ENCODE data around the gene MOB3A. TPM values are rescaled to one million over a fixed set of nuclear protein-coding genes. Genes with fewer than 3 reads are reported as not detected.
A peak's percentile ranks its signal among the peaks of the same experiment; 100 is the strongest.

Gene MOB3A
- total RNA-seq, 2 donors from 2014 or later, result 20.9 to 21.8 TPM

GRCh38 chr19:2111425-2111824 is 15.3 kb upstream of the MOB3A start:
- no peak overlapping the region for H3K4me3 ChIP-seq (ENCODE audit: low read length)
- no peaks in the 10 kb centered on the region for H3K4me1 ChIP-seq (ENCODE audit: control insufficient read depth, insufficient read depth, low read length)
- peaks cover 59% of the 10 kb centered on the region for H3K36me3 ChIP-seq (ENCODE audit: control insufficient read depth, insufficient read depth, low read length)
- H3K36me3 Mint-ChIP-seq (ENCODE audit: low read depth), result peaks cover 67% of the 10 kb centered on the region
- no peaks in the 10 kb centered on the region for H3K27me3 ChIP-seq (ENCODE audit: control insufficient read depth, insufficient read depth, low read length, poor library complexity, severe bottlenecking)
- peaks cover 9% of the 10 kb centered on the region for H3K9me3 Mint-ChIP-seq
- peaks cover 4% of the 10 kb centered on the region for H3K9me3 ChIP-seq (ENCODE audit: control insufficient read depth, low read length)
- no peak overlapping the region for H3K27ac ChIP-seq (ENCODE audit: low read depth, low read length)
- no peak for TF ChIP-seq CTCF (conservative IDR thresholded peaks at IDR 0.05)
- no peak overlapping the region for H3K27ac Mint-ChIP-seq
- no peaks in the 10 kb centered on the region for H3K27me3 Mint-ChIP-seq (ENCODE audit: insufficient read depth)
- no peak overlapping the region for H3K4me3 Mint-ChIP-seq
- 96 to 97% methylated on average over 12 to 22 of the region's 22 CpGs for WGBS, 2 experiments (ENCODE audit: insufficient coverage in 1 of 2, insufficient read length in 1 of 2)
- no peaks in the 10 kb centered on the region for H3K4me1 Mint-ChIP-seq
- DNase-seq, result no peak
- H3K9ac ChIP-seq (ENCODE audit: extremely low read depth, low read length, poor library complexity, severe bottlenecking), result no peak overlapping the region

- peak; percentile 77 for DNase-seq
- Histone ChIP-seq H3K4me3 (ENCODE audit: low read length) (no peak overlapping the region), H3K27me3 (ENCODE audit: control insufficient read depth, insufficient read depth, low read length, poor library complexity, severe bottlenecking) (no peaks in the 10 kb centered on the region), H3K4me1 (ENCODE audit: control insufficient read depth, insufficient read depth, low read length) (no peaks in the 10 kb centered on the region), H3K9me3 (ENCODE audit: control insufficient read depth, low read length) (peaks cover 10% of the 10 kb centered on the region), H3K36me3 (ENCODE audit: control insufficient read depth, insufficient read depth, low read length) (peaks cover 59% of the 10 kb centered on the region), H3K27ac (ENCODE audit: low read depth, low read length) (no peak overlapping the region), H3K9ac (ENCODE audit: extremely low read depth, low read length, poor library complexity, severe bottlenecking) (no peak overlapping the region)
- Mint-ChIP-seq H3K4me1 (no peaks in the 10 kb centered on the region), H3K9me3 (peaks cover 15% of the 10 kb centered on the region), H3K4me3 (no peak overlapping the region), H3K27me3 (ENCODE audit: insufficient read depth) (no peaks in the 10 kb centered on the region), H3K27ac (no peak overlapping the region), H3K36me3 (ENCODE audit: low read depth) (peaks cover 69% of the 10 kb centered on the region)
- TF ChIP-seq CTCF (conservative IDR thresholded peaks at IDR 0.05), result peak; percentile 61
- WGBS, 2 experiments (ENCODE audit: insufficient coverage in 1 of 2, insufficient read length in 1 of 2), result 93 to 95% methylated on average over 11 to 13 of the region's 13 CpGs
Measured at GRCh38 chr19:2110822-2111221, 14.7 kb upstream of the MOB3A start.

- Histone ChIP-seq H3K27me3 (ENCODE audit: control insufficient read depth, insufficient read depth, low read length, poor library complexity, severe bottlenecking) (no peaks in the 10 kb centered on the region), H3K4me1 (ENCODE audit: control insufficient read depth, insufficient read depth, low read length) (no peaks in the 10 kb centered on the region), H3K27ac (ENCODE audit: low read depth, low read length) (no peak overlapping the region), H3K9me3 (ENCODE audit: control insufficient read depth, low read length) (peaks cover 21% of the 10 kb centered on the region), H3K4me3 (ENCODE audit: low read length) (no peak overlapping the region), H3K9ac (ENCODE audit: extremely low read depth, low read length, poor library complexity, severe bottlenecking) (no peak overlapping the region), H3K36me3 (ENCODE audit: control insufficient read depth, insufficient read depth, low read length) (peaks cover 74% of the 10 kb centered on the region)
- no peak overlapping the region for H3K4me3 Mint-ChIP-seq
- peaks cover 74% of the 10 kb centered on the region for H3K36me3 Mint-ChIP-seq (ENCODE audit: low read depth)
- 96 to 99% methylated on average over 20 to 31 of the region's 31 CpGs for WGBS, 2 experiments (ENCODE audit: insufficient coverage in 1 of 2, insufficient read length in 1 of 2)
- H3K9me3 Mint-ChIP-seq, result peaks cover 28% of the 10 kb centered on the region
- H3K4me1 Mint-ChIP-seq, result no peaks in the 10 kb centered on the region
- no peak overlapping the region for H3K27ac Mint-ChIP-seq
- no peak for DNase-seq
- H3K27me3 Mint-ChIP-seq (ENCODE audit: insufficient read depth), result no peaks in the 10 kb centered on the region
- no peak for TF ChIP-seq CTCF (conservative IDR thresholded peaks at IDR 0.05)
Measured at GRCh38 chr19:2109046-2109864, 13.1 kb upstream of the MOB3A start.
